ENCODE data around the gene KCTD14.
"Not testable (repeated sequence)": the region's sequence is repeated elsewhere in the genome, so short reads cannot be mapped to it uniquely, and the experiment has no call there.

KCTD14 gene

GRCh38 chr11:78046486-78046854 is 23.4 kb upstream of the KCTD14 start:
- no peak for DNase-seq (ENCODE audit: low read depth in 2 of 2)

GRCh38 chr11:78045851-78046485 is 22.9 kb upstream of the KCTD14 start:
- peak; percentile 58 to 70 for DNase-seq (ENCODE audit: low read depth in 2 of 2)

DNA sequence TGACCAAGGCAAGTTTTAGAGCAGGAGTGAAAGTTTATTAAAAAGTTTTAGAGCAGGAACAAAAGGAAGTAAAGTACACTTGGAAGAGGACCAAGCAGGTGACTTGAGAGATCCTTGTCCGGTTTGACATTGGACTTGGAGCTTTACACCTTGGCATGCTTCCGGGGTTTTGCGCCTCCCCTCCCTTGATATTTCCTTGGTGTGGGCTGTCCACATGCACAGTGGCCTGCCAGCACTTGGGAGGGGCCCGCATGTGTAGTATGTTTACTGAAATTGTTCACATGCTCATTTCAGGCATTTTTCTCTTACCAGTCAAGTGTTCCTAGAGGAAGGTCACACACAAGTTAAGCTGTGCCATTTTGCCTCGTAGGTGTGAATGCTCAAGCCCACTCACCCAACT is 21.6 kb upstream of the KCTD14 start:
- no peak for DNase-seq (ENCODE audit: low read depth in 2 of 2)

- DNase-seq (ENCODE audit: low read depth in 2 of 2) = no peak
Measured at GRCh38 chr11:78041843-78042440, 18.9 kb upstream of the KCTD14 start.

GRCh38 chr11:78041380-78041719 is 18.3 kb upstream of the KCTD14 start:
- not testable (repeated sequence) for DNase-seq (ENCODE audit: low read depth in 2 of 2)

DNA sequence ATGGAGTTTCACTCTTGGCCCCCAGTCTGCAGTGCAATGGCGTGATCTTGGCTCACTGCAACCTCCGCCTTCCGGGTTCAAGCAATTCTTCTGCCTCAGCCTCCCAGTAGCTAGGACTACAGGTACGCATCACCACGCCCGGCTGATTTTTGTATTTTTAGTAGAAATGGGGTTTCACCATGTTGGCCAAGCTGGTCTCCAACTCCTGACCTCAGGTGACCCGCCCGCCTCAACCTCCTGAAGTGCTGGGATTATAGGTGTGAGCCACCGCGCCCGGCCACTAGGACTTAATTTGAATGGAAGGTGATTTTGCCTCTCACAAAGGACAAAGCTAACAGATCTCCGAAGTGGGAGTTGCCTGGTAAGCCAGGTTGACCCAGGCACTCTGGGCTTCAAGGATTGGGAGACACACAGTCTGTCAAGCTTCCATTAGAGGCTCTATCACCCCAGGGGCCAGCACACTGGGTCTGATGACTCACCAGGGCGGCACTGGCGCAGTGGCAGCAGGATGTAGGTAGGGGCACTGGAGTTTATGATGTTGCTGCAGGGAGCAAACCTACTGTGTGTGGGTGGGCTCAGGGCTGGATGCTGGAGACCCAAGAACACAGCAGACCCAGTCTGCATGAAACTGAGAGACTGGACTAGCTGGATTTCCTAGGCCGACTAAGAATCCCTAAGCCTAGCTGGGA is 17.8 kb upstream of the KCTD14 start:
- DNase-seq (ENCODE audit: low read depth in 2 of 2) = no peak

- DNase-seq (ENCODE audit: low read depth in 2 of 2) = no peak
Measured at GRCh38 chr11:78039919-78040671, 17.0 kb upstream of the KCTD14 start.

GRCh38 chr11:78039391-78039918 is 16.4 kb upstream of the KCTD14 start:
- DNase-seq (ENCODE audit: low read depth in 2 of 2) = no peak

- DNase-seq (ENCODE audit: low read depth in 2 of 2) = no peak
Measured at GRCh38 chr11:78038697-78039313, 15.7 kb upstream of the KCTD14 start.

GRCh38 chr11:78037825-78038620 is 14.9 kb upstream of the KCTD14 start:
- DNase-seq (ENCODE audit: low read depth in 2 of 2) = no peak

GRCh38 chr11:78037056-78037455 is 14.0 kb upstream of the KCTD14 start:
- no peak for DNase-seq (ENCODE audit: low read depth in 2 of 2)

DNA sequence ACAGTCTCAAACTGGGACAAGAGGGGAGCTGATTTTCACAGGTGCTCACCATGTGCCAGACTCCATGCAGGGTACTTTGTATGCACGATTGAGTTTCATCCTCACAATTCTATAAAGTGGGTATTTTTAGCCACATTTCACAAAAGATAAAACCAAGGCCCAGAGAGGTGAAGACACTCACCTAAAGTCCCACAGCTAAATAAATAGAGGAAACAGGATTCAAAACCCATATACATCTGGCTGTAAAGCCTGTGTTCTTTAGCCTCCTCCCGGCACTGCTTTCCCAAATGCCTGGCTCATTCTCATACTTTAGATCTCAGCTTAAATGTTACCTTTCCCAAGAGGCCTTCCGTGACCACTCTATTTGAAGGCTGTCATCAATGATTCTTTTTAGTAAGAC is 13.2 kb upstream of the KCTD14 start:
- no peak for DNase-seq (ENCODE audit: low read depth in 2 of 2)

GRCh38 chr11:78034623-78035022 is 11.5 kb upstream of the KCTD14 start:
- DNase-seq (ENCODE audit: low read depth in 2 of 2) = no peak

DNA sequence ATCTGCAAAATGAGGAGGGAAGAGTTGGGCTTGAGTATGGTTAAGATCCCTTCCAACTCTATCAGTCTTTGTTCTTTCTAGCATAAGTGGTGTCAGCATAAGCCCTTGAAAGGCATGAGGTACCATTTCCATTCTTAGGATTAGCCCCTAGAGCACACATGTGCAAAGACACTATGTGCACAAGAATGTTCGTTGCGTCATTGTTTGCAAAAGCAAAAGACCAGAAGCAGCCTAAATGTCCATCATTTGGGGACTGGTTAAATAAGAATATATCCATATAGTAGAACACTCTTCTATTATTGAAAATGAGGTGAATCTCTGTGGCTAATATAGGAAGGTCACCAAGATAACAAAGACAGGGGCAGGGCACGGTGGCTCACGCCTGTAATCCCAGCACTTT is 10.0 kb upstream of the KCTD14 start:
- DNase-seq (ENCODE audit: low read depth in 2 of 2) = no peak

DNA sequence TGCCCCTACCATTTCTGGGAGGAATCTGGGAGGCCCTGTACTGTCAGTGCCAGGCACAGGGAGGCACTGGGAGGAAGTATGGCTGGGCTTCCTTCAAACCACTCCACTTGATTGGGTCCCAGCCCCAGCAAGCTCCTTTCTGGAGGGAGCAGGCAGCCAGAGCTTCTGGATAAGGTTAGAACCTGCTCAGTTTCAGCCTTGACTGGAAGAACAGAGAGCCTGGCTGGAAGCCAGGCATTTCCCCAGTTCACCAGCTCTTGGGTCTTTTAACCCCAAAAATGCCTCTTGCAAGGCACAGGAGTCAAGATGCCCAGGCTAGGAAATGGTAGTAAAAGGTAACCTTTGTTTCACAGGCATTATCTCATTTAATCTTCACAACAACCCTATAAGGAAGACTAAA is 9.0 kb upstream of the KCTD14 start:
- no peak for DNase-seq (ENCODE audit: low read depth in 2 of 2)

DNA sequence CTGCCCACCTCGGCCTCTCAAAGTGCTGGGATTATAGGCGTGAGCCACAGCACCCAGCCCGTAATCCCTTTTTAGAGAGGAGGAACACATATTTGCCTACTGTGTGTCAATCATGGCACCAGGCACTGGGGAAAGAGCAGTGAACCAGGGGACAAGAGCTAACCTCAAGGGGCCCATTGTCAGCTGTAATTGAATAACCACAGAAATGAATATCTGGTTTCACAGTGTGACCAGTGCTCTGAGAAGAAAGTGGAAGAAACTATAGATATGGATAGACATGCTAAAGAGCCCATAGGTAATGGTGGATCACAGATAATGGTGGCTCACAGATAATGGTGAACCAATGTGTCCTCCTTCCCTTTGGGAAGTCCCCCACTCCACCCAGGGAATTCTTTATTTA is 8.6 kb upstream of the KCTD14 start:
- DNase-seq (ENCODE audit: low read depth in 2 of 2) = no peak

DNA sequence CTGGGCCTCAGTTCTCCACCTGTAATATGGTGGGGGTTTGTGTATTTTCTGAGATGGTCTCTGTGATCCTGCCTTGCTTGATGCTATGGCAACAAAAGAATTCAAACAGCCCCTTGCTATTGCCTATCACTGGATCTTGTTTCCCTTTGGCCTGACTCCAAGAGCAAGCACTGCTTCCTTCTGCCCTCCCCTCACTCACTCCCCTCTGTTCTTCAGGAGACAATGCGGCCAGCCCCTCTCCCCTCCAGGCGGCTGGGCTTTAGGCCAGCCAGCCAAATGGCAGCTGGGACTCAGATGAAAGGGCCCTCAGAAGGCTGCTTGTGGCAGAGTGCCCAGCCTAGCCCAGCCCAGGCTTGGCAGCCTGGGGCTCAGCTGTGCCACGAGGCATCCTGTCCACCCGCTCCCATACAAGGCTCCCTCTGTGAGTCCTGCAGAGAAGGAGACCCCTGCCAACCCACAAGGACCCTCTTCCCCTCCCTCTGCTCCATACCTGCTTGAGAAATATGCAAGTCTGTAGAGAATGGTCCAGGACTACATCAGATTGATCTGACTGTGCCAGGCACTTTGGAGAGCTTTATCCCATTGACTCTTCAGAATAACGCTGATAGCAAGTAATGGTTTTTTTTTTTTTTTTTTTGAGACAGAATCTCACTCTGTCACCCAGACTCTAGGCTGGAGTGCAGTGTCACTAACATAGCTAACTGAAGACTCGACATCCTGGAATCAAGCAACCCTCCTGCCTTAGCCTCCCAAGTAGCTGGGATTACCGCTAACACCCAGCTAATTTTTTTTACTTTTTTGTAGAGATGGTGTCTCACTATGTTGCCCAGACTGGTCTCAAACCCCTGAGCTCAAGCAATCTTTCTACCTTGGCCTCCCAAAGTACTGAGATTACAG is 7.6 kb upstream of the KCTD14 start:
- no peak for DNase-seq (ENCODE audit: low read depth in 2 of 2)

DNA sequence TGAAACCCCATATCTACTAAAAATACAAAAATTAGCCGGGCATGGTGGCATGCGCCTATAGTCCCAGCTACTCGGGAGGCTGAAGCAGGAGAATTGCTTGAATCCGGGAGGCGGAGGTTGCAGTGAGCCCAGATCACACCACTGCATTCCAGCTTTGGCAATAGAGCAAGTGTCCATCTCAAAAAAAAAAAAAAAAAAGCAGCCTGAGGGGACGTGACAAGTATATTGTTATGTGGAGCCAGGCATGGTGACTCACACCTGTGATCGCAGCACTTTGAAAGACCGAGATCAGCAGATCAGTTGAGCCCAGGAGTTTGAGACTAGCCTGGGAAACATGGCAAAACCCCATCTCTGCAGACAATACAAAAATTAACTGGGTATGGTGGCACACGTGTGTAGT is 5.3 kb upstream of the KCTD14 start:
- not testable (repeated sequence) for DNase-seq (ENCODE audit: low read depth in 2 of 2)

- no peak for DNase-seq (ENCODE audit: low read depth in 2 of 2)
Measured at GRCh38 chr11:78027759-78028158, 4.7 kb upstream of the KCTD14 start.

DNA sequence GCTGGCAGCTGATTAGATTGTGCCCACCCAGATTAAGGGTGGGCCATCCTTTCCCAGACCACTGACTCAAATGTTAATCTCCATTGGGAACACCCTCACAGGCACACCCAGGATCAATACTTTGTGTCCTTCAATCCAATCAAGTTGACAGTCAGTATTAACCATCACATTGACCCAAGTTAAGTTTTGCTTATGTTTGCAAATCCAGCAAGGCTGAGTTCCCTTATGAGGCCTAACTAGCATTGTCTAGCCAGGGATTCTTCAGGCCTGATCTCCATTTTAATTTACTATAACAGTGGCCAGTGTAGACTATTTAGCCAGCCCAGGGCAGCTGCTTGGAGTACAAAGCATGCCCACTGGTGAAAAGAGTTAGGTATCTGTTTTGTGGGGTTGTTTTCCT is 2.3 kb upstream of the KCTD14 start:
- DNase-seq (ENCODE audit: low read depth in 2 of 2) = no peak
